Right atrium auricular region (tissue), 2 donors: ENCODE measurements around the gene EIF4G1. TPM values are rescaled to one million over a fixed set of nuclear protein-coding genes. Genes with fewer than 3 reads are reported as not detected.

Experiments
- DNase-seq: peaks from one replicate; pipeline ENCODE4 v3.0.0-alpha.2; 2019; ENCODE audit warnings: low spot score
- H3K27ac ChIP-seq, 2 donors: fragments of 200-600 bp; sonication (generic); 1 replicate in 1 of 2; 2 replicates in 1 of 2; pipeline ENCODE4 v1.5.1; 2016 to 2019
- H3K27me3 ChIP-seq, 2 donors: fragments of 200-600 bp; sonication (generic); one replicate each; pipeline versions ENCODE4 v1.5.1 to v1.6.0; 2017 to 2019
- H3K36me3 ChIP-seq: fragments of 200-600 bp; sonication (generic); one replicate; pipeline ENCODE4 v1.5.1; 2016
- H3K4me1 ChIP-seq, 2 donors: fragments of 200-600 bp; sonication (generic); one replicate each; pipeline versions ENCODE4 v1.5.1 to v1.6.0; 2017 to 2019
- H3K4me3 ChIP-seq, 2 donors: fragments of 200-600 bp; sonication (generic); 1 replicate in 1 of 2; 2 replicates in 1 of 2; pipeline ENCODE4 v1.5.1; 2017 to 2019; ENCODE audit warnings: mild to moderate bottlenecking in 1 of 2, moderate library complexity in 1 of 2
- H3K9me3 ChIP-seq, 2 donors: fragments of 200-600 bp; sonication (generic); one replicate each; pipeline ENCODE4 v1.5.1; 2019
- CTCF ChIP-seq, 2 donors: fragments of 200-600 bp; sonication (generic); IDR thresholded peaks; one replicate each; pipeline ENCODE4 v1.5.1; 2019; ENCODE audit warnings: antibody characterized with exemption in 2 of 2
- total RNA-seq, 2 donors: library from RNA; depleted of rRNA; stranded (reverse); fragments of >200 nt; gene quantifications; one replicate each; pipeline ENCODE4 v1.1.0, GENCODE V29; 2016

EIF4G1 gene
- total RNA-seq, 2 donors from 2014 or later: 270 to 276 TPM

GRCh38 chr3:184377374-184377773, 63.0 kb downstream of the EIF4G1 start:
- no peaks in the 10 kb centered on the region for H3K36me3 ChIP-seq
- TF ChIP-seq CTCF (IDR thresholded peaks at IDR 0.05): no peak
- no peaks in the 10 kb centered on the region for H3K9me3 ChIP-seq
- no peak overlapping the region for H3K27ac ChIP-seq
- H3K4me3 ChIP-seq: no peak overlapping the region
- no peaks in the 10 kb centered on the region for H3K27me3 ChIP-seq
- peaks cover 0 to 24% of the 10 kb centered on the region in 2 donors for H3K4me1 ChIP-seq
- DNase-seq: no peak

- no peak within 1 kb of the TSS for H3K4me3 ChIP-seq
- TF ChIP-seq CTCF (IDR thresholded peaks at IDR 0.05): no peak
- peak within 1 kb of the TSS; percentile 64 to 70 for H3K27ac ChIP-seq
- no peaks in the 10 kb centered on the region for H3K36me3 ChIP-seq
- H3K9me3 ChIP-seq: no peaks in the 10 kb centered on the region
- H3K4me1 ChIP-seq: peaks cover 0 to 24% of the 10 kb centered on the region in 2 donors
- H3K27me3 ChIP-seq: no peaks in the 10 kb centered on the region
- no peak for DNase-seq
Measured at GRCh38 chr3:184377882-184378445, 63.6 kb downstream of the EIF4G1 start, which contains the start of gene THPO. Gene THPO (minus strand): TSS chr3:184378207. CDS start chr3:184376259, 1,948 bp downstream.

GRCh38 chr3:184378651-184379357, 64.4 kb downstream of the EIF4G1 start:
- no peak for DNase-seq
- Histone ChIP-seq H3K27me3 (no peaks in the 10 kb centered on the region), H3K27ac (peak overlapping the region; percentile 64 to 70), H3K9me3 (no peaks in the 10 kb centered on the region), H3K4me3 (no peak overlapping the region), H3K4me1 (peaks cover 0 to 24% of the 10 kb centered on the region in 2 donors), H3K36me3 (no peaks in the 10 kb centered on the region)
- no peak for TF ChIP-seq CTCF (IDR thresholded peaks at IDR 0.05)

- Histone ChIP-seq H3K27ac (peak within 1 kb of the TSS; percentile 64 to 70), H3K4me1 (peaks cover 0 to 24% of the 10 kb centered on the region in 2 donors), H3K27me3 (no peaks in the 10 kb centered on the region), H3K4me3 (peak within 1 kb of the TSS; percentile 50 to 55), H3K9me3 (no peaks in the 10 kb centered on the region), H3K36me3 (no peaks in the 10 kb centered on the region)
- no peak for TF ChIP-seq CTCF (IDR thresholded peaks at IDR 0.05)
- DNase-seq: no peak
Measured at GRCh38 chr3:184379358-184380184, 65.2 kb downstream of the EIF4G1 start, which contains the start of gene CHRD. Gene CHRD (plus strand): TSS chr3:184380054. CDS start chr3:184380319, 265 bp downstream.

DNA sequence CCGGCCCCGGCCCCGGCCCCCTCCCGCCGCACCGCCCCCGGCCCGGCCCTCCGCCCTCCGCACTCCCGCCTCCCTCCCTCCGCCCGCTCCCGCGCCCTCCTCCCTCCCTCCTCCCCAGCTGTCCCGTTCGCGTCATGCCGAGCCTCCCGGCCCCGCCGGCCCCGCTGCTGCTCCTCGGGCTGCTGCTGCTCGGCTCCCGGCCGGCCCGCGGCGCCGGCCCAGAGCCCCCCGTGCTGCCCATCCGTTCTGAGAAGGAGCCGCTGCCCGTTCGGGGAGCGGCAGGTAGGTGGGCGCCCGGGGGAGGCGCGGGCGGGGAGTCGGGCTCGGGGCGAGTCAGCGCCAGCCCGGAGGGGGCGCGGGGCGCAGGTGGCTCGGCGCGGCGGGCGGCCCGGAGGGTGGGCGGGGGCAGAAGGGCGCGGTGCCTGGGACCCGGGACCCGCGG, 65.8 kb downstream of the EIF4G1 start:
- Histone ChIP-seq H3K4me1 (peaks cover 0 to 24% of the 10 kb centered on the region in 2 donors), H3K4me3 (peak overlapping the region; percentile 50 to 55), H3K27ac (peak overlapping the region in 1 of 2 donors; percentile 50), H3K9me3 (no peaks in the 10 kb centered on the region), H3K36me3 (no peaks in the 10 kb centered on the region), H3K27me3 (no peaks in the 10 kb centered on the region)
- DNase-seq: no peak
- TF ChIP-seq CTCF (IDR thresholded peaks at IDR 0.05): no peak
